Sigmoid colon (tissue), 4 donors: ENCODE results near the gene OBI1.

ENCODE experiments used
- EP300 ChIP-seq, 4 donors: sonication (generic); formaldehyde crosslinking; IDR thresholded peaks; one replicate each; pipeline ENCODE4 v1.6.1; 2017; ENCODE audit warnings: antibody characterized with exemption in 4 of 4
- TF ChIP-seq, protein P1 (sequence below), 4 experiments: fragments of 450-650 bp in 3 of 4; fragments of 200-600 bp in 1 of 4; IDR thresholded peaks; one replicate each; pipeline ENCODE4 v1.5.1; 2016 to 2019; ENCODE audit warnings: antibody characterized with exemption in 4 of 4, mild to moderate bottlenecking in 3 of 4, moderate library complexity in 2 of 4

DNA sequence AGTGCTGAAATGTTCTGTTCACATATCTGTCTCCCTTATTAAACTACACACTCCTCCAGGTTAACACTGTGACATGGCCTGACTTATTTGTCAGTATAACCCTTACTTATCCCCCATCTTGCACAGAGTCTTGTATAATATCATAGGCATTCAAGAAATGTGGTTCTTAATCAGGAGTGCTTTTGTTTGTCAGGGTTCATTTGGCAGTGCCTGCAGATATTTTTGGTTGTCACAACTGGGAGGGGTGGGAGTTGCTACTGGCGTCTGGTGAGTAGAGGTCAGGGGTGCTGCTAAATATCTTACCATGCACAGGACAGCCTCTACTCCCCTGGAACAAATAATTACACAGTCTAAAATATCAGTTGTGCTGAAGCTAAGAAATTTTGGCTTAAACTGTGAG lies 20.4 kb upstream of the OBI1 start:
- TF ChIP-seq, protein P1, sequence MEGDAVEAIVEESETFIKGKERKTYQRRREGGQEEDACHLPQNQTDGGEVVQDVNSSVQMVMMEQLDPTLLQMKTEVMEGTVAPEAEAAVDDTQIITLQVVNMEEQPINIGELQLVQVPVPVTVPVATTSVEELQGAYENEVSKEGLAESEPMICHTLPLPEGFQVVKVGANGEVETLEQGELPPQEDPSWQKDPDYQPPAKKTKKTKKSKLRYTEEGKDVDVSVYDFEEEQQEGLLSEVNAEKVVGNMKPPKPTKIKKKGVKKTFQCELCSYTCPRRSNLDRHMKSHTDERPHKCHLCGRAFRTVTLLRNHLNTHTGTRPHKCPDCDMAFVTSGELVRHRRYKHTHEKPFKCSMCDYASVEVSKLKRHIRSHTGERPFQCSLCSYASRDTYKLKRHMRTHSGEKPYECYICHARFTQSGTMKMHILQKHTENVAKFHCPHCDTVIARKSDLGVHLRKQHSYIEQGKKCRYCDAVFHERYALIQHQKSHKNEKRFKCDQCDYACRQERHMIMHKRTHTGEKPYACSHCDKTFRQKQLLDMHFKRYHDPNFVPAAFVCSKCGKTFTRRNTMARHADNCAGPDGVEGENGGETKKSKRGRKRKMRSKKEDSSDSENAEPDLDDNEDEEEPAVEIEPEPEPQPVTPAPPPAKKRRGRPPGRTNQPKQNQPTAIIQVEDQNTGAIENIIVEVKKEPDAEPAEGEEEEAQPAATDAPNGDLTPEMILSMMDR (IDR thresholded peaks at IDR 0.05), result no peak
- no peak for TF ChIP-seq EP300 (IDR thresholded peaks at IDR 0.05)
